HG03432 (cell line): Measurements from ENCODE around the gene CA5A.
"Not testable (repeated sequence)": the region's sequence is repeated elsewhere in the genome, so short reads cannot be mapped to it uniquely, and the experiment has no call there.

ENCODE experiments used
- ATAC-seq: cut with Tn5 transposase; IDR thresholded peaks from one replicate; pipeline ENCODE4 v1.9.1; 2021; ENCODE audit warnings: mild to moderate bottlenecking, moderate library complexity; ENCODE audit not compliant: unreplicated experiment

The CA5A gene

GRCh38 chr16:87949071-87949744 is 12.9 kb upstream of the CA5A start:
- no peak for ATAC-seq

GRCh38 chr16:87948735-87949070 is 12.4 kb upstream of the CA5A start:
- no peak for ATAC-seq

- no peak for ATAC-seq
Measured at GRCh38 chr16:87948119-87948545, 11.8 kb upstream of the CA5A start.

GRCh38 chr16:87947356-87948118 is 11.2 kb upstream of the CA5A start:
- no peak for ATAC-seq

- ATAC-seq: no peak
Measured at GRCh38 chr16:87946596-87947347, 10.4 kb upstream of the CA5A start.

- no peak for ATAC-seq
Measured at GRCh38 chr16:87945351-87946042, 9.2 kb upstream of the CA5A start.

GRCh38 chr16:87942680-87943079 is 6.4 kb upstream of the CA5A start:
- ATAC-seq: no peak

GRCh38 chr16:87939562-87940423 is 3.5 kb upstream of the CA5A start:
- no peak for ATAC-seq

GRCh38 chr16:87938412-87938949 is 2.2 kb upstream of the CA5A start:
- ATAC-seq: no peak

- ATAC-seq: not testable (repeated sequence)
Measured at GRCh38 chr16:87937231-87937542, 858 bp upstream of the CA5A start.

GRCh38 chr16:87936016-87936374 is 334 bp downstream of the CA5A start:
- ATAC-seq: not testable (repeated sequence)

GRCh38 chr16:87934752-87935425 is 1.4 kb downstream of the CA5A start:
- ATAC-seq: not testable (repeated sequence)

GRCh38 chr16:87933140-87933495 is 3.2 kb downstream of the CA5A start:
- no peak for ATAC-seq

- ATAC-seq: not testable (repeated sequence)
Measured at GRCh38 chr16:87932475-87933139, 3.7 kb downstream of the CA5A start.

GRCh38 chr16:87931504-87931903 is 4.8 kb downstream of the CA5A start:
- ATAC-seq: no peak

GRCh38 chr16:87930456-87930855 is 5.9 kb downstream of the CA5A start:
- ATAC-seq: no peak

- no peak for ATAC-seq
Measured at GRCh38 chr16:87929986-87930385, 6.3 kb downstream of the CA5A start.

- no peak for ATAC-seq
Measured at GRCh38 chr16:87927195-87927562, 9.2 kb downstream of the CA5A start.
